HEK293 (cell line): ENCODE measurements around the gene EPHA4.
A peak's percentile ranks its signal among the peaks of the same experiment; 100 is the strongest.

Experiments
- CTCF ChIA-PET: fragments of 350-600 bp; formaldehyde crosslinking; extraction: SDS; loops from one replicate; lab custom pipeline; 2021; ENCODE audit warnings: antibody characterized with exemption; lab: Yijun Ruan, JAX
- POLR2A ChIA-PET: fragments of 300-600 bp; formaldehyde crosslinking; extraction: SDS; loops from one replicate; lab custom pipeline; 2020; ENCODE audit warnings: antibody characterized with exemption, inconsistent platforms; lab: Yijun Ruan, JAX
- H3K27ac ChIP-seq: fragments of 200-500 bp; sonication (Bioruptor generic); 2 replicates; pipeline ENCODE4 v1.5.1; 2014; ENCODE audit warnings: low read depth, low read length, control low read depth, inconsistent platforms; ENCODE audit errors: extremely low read depth
- H3K36me3 ChIP-seq, 2 experiments: fragments of 200-500 bp in 1 of 2; sonication (Bioruptor generic) in 1 of 2; 1 replicate in 1 of 2; 2 replicates in 1 of 2; pipeline ENCODE4 v1.5.1; 2014 to 2017; ENCODE audit warnings: inconsistent platforms in 2 of 2, low read length in 2 of 2; ENCODE audit not compliant: control insufficient read depth in 2 of 2, insufficient read depth in 1 of 2
- H3K4me1 ChIP-seq: fragments of 200-500 bp; sonication (Bioruptor generic); 2 replicates; pipeline ENCODE4 v1.5.1; 2014; ENCODE audit warnings: mild to moderate bottlenecking, low read length, inconsistent platforms; ENCODE audit not compliant: control insufficient read depth, insufficient read depth
- H3K4me3 ChIP-seq: 2 replicates; pipeline ENCODE4 v1.5.1; 2011; ENCODE audit warnings: low read depth, mild to moderate bottlenecking, control low read depth, low read length, moderate library complexity
- H3K9me3 ChIP-seq: fragments of 200-500 bp; sonication (Bioruptor generic); 2 replicates; pipeline ENCODE4 v1.5.1; 2014; ENCODE audit warnings: low read depth, low read length, inconsistent platforms; ENCODE audit not compliant: control insufficient read depth, insufficient read depth
- GLIS2 ChIP-seq: fragments of 450-650 bp; formaldehyde crosslinking; IDR thresholded peaks from 2 replicates; pipeline ENCODE4 v1.5.1; 2016; ENCODE audit warnings: missing biosample characterization, missing genetic modification characterization
- KLF9 ChIP-seq: fragments of 450-650 bp; formaldehyde crosslinking; IDR thresholded peaks from 2 replicates; pipeline ENCODE4 v1.5.1; 2016; ENCODE audit warnings: missing biosample characterization, missing genetic modification characterization, low read depth
- PRDM10 ChIP-seq: fragments of 450-650 bp; formaldehyde crosslinking; IDR thresholded peaks from 2 replicates; pipeline ENCODE4 v1.5.1; 2016; ENCODE audit warnings: missing biosample characterization, missing genetic modification characterization
- ZBTB11 ChIP-seq: fragments of 450-650 bp; formaldehyde crosslinking; conservative IDR thresholded peaks from 2 replicates; pipeline ENCODE4 v1.5.1; 2016; ENCODE audit warnings: low read depth, missing biosample characterization, missing genetic modification characterization
- ZFHX2 ChIP-seq: fragments of 450-650 bp; formaldehyde crosslinking; conservative IDR thresholded peaks from 2 replicates; pipeline ENCODE4 v1.5.1; 2016; ENCODE audit warnings: missing biosample characterization, missing genetic modification characterization
- ZNF223 ChIP-seq: fragments of 450-650 bp; formaldehyde crosslinking; IDR thresholded peaks from 2 replicates; pipeline ENCODE4 v1.5.1; 2016; ENCODE audit warnings: missing biosample characterization, missing genetic modification characterization
- ZNF560 ChIP-seq: fragments of 450-650 bp; formaldehyde crosslinking; IDR thresholded peaks from 2 replicates; pipeline ENCODE4 v1.5.1; 2017; ENCODE audit warnings: missing biosample characterization, missing genetic modification characterization, borderline replicate concordance
- ZNF624 ChIP-seq: fragments of 450-650 bp; formaldehyde crosslinking; IDR thresholded peaks from 2 replicates; pipeline ENCODE4 v1.5.1; 2017; ENCODE audit warnings: missing biosample characterization, missing genetic modification characterization
- ZNF707 ChIP-seq: fragments of 450-650 bp; formaldehyde crosslinking; IDR thresholded peaks from 2 replicates; pipeline ENCODE4 v1.5.1; 2016; ENCODE audit warnings: missing biosample characterization, missing genetic modification characterization
- TF ChIP-seq, protein P1 (sequence below): fragments of 450-650 bp; formaldehyde crosslinking; IDR thresholded peaks from 2 replicates; pipeline ENCODE4 v1.5.1; 2017; ENCODE audit warnings: missing biosample characterization, missing genetic modification characterization
- TF ChIP-seq, protein P2 (sequence below): fragments of 450-650 bp; formaldehyde crosslinking; IDR thresholded peaks from 2 replicates; pipeline ENCODE4 v1.5.1; 2017; ENCODE audit warnings: missing biosample characterization, missing genetic modification characterization
- TF ChIP-seq, protein P3 (sequence below): fragments of 450-650 bp; formaldehyde crosslinking; optimal IDR thresholded peaks from 2 replicates; pipeline ENCODE3; 2016; ENCODE audit warnings: missing biosample characterization, mild to moderate bottlenecking, missing genetic modification characterization

EPHA4 gene

GRCh38 chr2:221571551-221572218 lies 419 bp downstream of the EPHA4 start (continued):
- TF ChIP-seq PRDM10 (tag by site-specific recombination): peak; percentile 86
- TF ChIP-seq ZBTB11: no peak
- TF ChIP-seq, all 188 proteins: peak for 16

- ChIA-PET CTCF (interaction anchor here (0.6 to 1.2 kb wide), 2 partner anchors 141 to 172 kb away, joined by 3 to 4 read pairs; no protein-coding TSS in a partner anchor), POLR2A (interaction anchor here (0.7 to 1.4 kb wide), 3 partner anchors 35 to 127 kb away, joined by 3 read pairs; no protein-coding TSS in a partner anchor)
- TF ChIP-seq ZNF223 (tag by site-specific recombination) (no peak), GLIS2 (tag by site-specific recombination) (0 out of 2 replicates have a peak, but pooled peaks have one; percentile 12), ZNF560 (tag by site-specific recombination) (no peak), ZFHX2 (0 out of 2 replicates have a peak, but pooled peaks have one; percentile 7), ZNF624 (tag by site-specific recombination) (no peak), ZNF707 (tag by site-specific recombination) (peak; percentile 15; the same call in 1 of the 2 replicates), KLF9 (tag by site-specific recombination) (peak; percentile 67)
- TF ChIP-seq, protein P1, sequence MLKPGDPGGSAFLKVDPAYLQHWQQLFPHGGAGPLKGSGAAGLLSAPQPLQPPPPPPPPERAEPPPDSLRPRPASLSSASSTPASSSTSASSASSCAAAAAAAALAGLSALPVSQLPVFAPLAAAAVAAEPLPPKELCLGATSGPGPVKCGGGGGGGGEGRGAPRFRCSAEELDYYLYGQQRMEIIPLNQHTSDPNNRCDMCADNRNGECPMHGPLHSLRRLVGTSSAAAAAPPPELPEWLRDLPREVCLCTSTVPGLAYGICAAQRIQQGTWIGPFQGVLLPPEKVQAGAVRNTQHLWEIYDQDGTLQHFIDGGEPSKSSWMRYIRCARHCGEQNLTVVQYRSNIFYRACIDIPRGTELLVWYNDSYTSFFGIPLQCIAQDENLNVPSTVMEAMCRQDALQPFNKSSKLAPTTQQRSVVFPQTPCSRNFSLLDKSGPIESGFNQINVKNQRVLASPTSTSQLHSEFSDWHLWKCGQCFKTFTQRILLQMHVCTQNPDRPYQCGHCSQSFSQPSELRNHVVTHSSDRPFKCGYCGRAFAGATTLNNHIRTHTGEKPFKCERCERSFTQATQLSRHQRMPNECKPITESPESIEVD (tag by site-specific recombination): no peak
- TF ChIP-seq, protein P2, sequence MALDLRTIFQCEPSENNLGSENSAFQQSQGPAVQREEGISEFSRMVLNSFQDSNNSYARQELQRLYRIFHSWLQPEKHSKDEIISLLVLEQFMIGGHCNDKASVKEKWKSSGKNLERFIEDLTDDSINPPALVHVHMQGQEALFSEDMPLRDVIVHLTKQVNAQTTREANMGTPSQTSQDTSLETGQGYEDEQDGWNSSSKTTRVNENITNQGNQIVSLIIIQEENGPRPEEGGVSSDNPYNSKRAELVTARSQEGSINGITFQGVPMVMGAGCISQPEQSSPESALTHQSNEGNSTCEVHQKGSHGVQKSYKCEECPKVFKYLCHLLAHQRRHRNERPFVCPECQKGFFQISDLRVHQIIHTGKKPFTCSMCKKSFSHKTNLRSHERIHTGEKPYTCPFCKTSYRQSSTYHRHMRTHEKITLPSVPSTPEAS (tag by site-specific recombination): peak; percentile 100
- TF ChIP-seq, protein P3, sequence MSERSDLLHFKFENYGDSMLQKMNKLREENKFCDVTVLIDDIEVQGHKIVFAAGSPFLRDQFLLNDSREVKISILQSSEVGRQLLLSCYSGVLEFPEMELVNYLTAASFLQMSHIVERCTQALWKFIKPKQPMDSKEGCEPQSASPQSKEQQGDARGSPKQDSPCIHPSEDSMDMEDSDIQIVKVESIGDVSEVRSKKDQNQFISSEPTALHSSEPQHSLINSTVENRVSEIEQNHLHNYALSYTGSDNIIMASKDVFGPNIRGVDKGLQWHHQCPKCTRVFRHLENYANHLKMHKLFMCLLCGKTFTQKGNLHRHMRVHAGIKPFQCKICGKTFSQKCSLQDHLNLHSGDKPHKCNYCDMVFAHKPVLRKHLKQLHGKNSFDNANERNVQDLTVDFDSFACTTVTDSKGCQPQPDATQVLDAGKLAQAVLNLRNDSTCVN: peak; percentile 87
- H3K4me1 ChIP-seq: peaks cover 20% of the 10 kb centered on the region
- H3K36me3 ChIP-seq: peaks cover 0 to 9% of the 10 kb centered on the region in 2 experiments; a peak in 2 of 3 replicates
- H3K9me3 ChIP-seq: no peaks in the 10 kb centered on the region
- peak overlapping the region; percentile 96 for H3K27ac ChIP-seq
- peak overlapping the region; percentile 85 for H3K4me3 ChIP-seq
Observed at GRCh38 chr2:221571025-221571550, 1.0 kb downstream of the EPHA4 start.
